ENCODE measurements around the gene CDC42BPA.

The CDC42BPA gene

DNA sequence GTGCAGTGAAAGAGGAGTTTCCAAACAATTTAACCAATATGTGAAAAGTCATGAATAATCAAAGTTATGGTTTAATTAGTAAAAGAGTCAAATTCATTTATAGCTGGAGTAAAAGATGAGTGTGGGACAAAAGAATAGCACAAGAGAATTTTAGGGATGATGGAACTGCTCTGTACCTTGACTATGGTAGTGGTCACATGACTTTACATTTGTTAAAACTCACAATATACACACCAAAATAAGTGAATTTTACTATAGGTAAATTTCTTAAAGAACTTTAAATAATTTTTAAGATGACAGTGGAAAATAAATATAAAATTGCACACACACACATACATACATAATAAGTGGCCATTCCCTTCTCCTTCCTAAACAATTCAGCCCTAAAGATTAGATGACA, 13.6 kb downstream of the CDC42BPA start:
- Histone ChIP-seq H3K27me3 (ENCODE audit: control insufficient read depth, insufficient read depth, low read length) (no peaks in the 10 kb centered on the region), H3K9me3 (ENCODE audit: control insufficient read depth, insufficient read depth, low read length) (no peaks in the 10 kb centered on the region), H3K4me3 (ENCODE audit: low read depth, low read length) (no peak overlapping the region), H3K27ac (ENCODE audit: low read depth, low read length) (no peak overlapping the region), H3K9ac (ENCODE audit: low read depth, low read length) (no peak overlapping the region), H3K4me1 (ENCODE audit: control insufficient read depth, insufficient read depth, low read length) (peaks cover 12% of the 10 kb centered on the region), H3K36me3 (ENCODE audit: control insufficient read depth, insufficient read depth, low read length) (no peaks in the 10 kb centered on the region)

DNA sequence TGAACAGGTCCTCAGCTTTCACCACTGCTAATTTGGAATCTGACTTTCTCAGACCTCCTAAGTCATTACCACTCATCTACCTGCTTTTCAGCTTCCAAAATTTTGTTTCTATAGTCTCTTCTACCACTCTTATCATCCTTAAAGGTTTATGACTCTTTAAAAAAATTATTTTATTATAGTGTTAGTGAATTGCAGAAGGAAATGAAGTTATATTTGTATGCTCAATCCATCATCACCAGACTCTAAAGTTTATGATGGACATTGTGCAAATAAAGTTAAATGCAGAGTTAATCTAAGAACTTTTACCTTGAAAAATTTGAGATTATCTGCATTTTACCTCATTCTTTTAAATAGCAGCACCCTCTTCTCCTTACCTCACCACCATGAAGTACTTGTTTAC, 14.6 kb downstream of the CDC42BPA start:
- peaks cover 18% of the 10 kb centered on the region for H3K4me1 ChIP-seq (ENCODE audit: control insufficient read depth, insufficient read depth, low read length)
- no peaks in the 10 kb centered on the region for H3K27me3 ChIP-seq (ENCODE audit: control insufficient read depth, insufficient read depth, low read length)
- H3K4me3 ChIP-seq (ENCODE audit: low read depth, low read length), result no peak overlapping the region
- no peak overlapping the region for H3K27ac ChIP-seq (ENCODE audit: low read depth, low read length)
- no peaks in the 10 kb centered on the region for H3K36me3 ChIP-seq (ENCODE audit: control insufficient read depth, insufficient read depth, low read length)
- no peak overlapping the region for H3K9ac ChIP-seq (ENCODE audit: low read depth, low read length)
- H3K9me3 ChIP-seq (ENCODE audit: control insufficient read depth, insufficient read depth, low read length), result no peaks in the 10 kb centered on the region

DNA sequence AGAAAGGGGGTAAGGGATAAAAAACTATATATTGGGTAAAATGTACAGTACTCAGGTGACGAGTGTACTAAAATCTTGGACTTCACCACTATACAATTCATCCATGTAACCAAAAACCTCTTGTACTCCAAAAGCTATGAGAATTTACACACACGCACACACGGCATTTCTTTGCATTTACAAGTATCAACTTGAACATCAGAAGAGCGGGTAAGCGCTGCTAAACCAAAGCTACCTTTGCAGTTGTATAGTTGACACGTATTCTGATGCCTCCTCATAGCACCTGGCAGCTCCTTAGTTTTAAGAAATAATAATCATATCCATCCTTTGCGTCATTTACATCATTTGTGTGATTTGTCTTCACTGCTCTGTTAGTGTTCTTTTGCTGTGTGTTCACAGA, 17.6 kb downstream of the CDC42BPA start:
- H3K9me3 ChIP-seq (ENCODE audit: control insufficient read depth, insufficient read depth, low read length), result no peaks in the 10 kb centered on the region
- H3K4me1 ChIP-seq (ENCODE audit: control insufficient read depth, insufficient read depth, low read length), result peaks cover 18% of the 10 kb centered on the region
- no peaks in the 10 kb centered on the region for H3K27me3 ChIP-seq (ENCODE audit: control insufficient read depth, insufficient read depth, low read length)
- H3K4me3 ChIP-seq (ENCODE audit: low read depth, low read length), result no peak overlapping the region
- H3K27ac ChIP-seq (ENCODE audit: low read depth, low read length), result no peak overlapping the region
- no peak overlapping the region for H3K9ac ChIP-seq (ENCODE audit: low read depth, low read length)
- no peaks in the 10 kb centered on the region for H3K36me3 ChIP-seq (ENCODE audit: control insufficient read depth, insufficient read depth, low read length)

DNA sequence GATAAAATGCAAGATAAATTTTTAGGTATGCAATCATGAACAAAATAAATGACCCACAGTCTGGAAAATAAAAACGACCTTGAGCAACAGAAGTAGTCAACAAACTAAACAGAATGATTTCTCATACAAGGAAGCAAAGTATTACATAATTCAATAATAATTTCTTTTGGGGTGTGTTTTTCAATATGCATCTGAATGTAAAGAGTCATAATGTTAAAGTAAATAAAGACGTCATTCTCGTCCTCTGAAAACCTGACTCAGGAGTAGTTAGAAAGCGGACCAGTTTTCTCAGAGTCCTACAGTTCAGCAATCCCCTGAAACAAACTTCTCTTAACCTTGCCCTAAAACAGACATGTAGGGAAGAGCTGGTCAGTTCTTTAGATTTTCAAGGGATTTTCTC, 18.6 kb downstream of the CDC42BPA start:
- Histone ChIP-seq H3K36me3 (ENCODE audit: control insufficient read depth, insufficient read depth, low read length) (no peaks in the 10 kb centered on the region), H3K4me3 (ENCODE audit: low read depth, low read length) (no peak overlapping the region), H3K27me3 (ENCODE audit: control insufficient read depth, insufficient read depth, low read length) (no peaks in the 10 kb centered on the region), H3K9me3 (ENCODE audit: control insufficient read depth, insufficient read depth, low read length) (no peaks in the 10 kb centered on the region), H3K27ac (ENCODE audit: low read depth, low read length) (no peak overlapping the region), H3K9ac (ENCODE audit: low read depth, low read length) (no peak overlapping the region), H3K4me1 (ENCODE audit: control insufficient read depth, insufficient read depth, low read length) (peaks cover 18% of the 10 kb centered on the region)

DNA sequence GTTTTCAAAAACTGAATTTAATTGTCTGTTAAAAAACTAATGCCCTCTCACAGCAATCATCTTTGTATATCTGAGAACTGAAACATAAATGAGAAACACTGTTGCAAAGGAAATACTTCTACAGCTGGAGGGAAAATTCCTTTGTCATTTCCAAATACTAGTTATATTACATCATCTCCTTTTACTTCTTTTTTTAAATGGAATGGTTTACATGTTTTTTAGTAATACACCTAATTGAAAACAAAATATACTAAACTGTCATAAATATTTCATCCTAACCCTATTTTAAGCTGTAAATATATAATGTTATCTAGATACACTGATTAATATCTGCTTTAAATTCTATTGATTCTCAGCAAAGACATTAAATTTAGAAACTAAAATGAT, 19.1 kb downstream of the CDC42BPA start:
- H3K9me3 ChIP-seq (ENCODE audit: control insufficient read depth, insufficient read depth, low read length), result no peaks in the 10 kb centered on the region
- no peak overlapping the region for H3K9ac ChIP-seq (ENCODE audit: low read depth, low read length)
- no peaks in the 10 kb centered on the region for H3K36me3 ChIP-seq (ENCODE audit: control insufficient read depth, insufficient read depth, low read length)
- peaks cover 18% of the 10 kb centered on the region for H3K4me1 ChIP-seq (ENCODE audit: control insufficient read depth, insufficient read depth, low read length)
- H3K27ac ChIP-seq (ENCODE audit: low read depth, low read length), result no peak overlapping the region
- H3K4me3 ChIP-seq (ENCODE audit: low read depth, low read length), result no peak overlapping the region
- no peaks in the 10 kb centered on the region for H3K27me3 ChIP-seq (ENCODE audit: control insufficient read depth, insufficient read depth, low read length)

DNA sequence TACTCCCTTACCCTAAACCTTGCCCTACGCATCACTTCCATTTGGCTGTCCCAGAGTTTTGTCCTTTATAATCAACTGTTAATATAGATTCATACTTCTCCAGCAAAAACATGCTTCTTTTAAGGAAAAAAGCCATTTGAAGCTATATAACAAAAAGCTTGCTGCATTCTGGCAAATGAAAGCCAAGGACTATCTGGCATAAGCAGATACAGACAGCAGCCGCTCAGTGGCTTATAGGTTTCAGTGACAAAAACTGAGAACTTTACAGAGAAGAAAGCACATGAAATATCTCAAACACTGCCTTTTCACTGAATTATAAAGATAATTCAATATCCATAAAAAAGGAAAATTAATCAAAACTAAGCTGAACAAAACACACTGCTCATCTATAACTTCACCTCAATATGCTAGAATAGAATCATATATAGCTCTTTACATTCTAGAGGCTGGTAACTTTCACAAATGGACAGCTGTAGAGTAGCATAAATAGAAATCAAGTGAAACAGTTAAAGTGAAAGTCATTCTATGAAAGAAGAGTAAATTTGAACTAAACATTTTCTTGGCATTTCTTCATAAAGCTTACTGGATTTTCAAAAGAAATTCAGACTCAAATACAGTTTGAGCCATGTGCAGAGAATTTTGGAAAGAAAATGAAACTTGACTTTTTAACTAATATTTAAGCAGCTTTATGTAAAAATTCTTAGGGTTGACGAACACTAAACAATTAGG, 19.6 kb downstream of the CDC42BPA start:
- H3K4me3 ChIP-seq (ENCODE audit: low read depth, low read length), result no peak overlapping the region
- no peak overlapping the region for H3K27ac ChIP-seq (ENCODE audit: low read depth, low read length)

DNA sequence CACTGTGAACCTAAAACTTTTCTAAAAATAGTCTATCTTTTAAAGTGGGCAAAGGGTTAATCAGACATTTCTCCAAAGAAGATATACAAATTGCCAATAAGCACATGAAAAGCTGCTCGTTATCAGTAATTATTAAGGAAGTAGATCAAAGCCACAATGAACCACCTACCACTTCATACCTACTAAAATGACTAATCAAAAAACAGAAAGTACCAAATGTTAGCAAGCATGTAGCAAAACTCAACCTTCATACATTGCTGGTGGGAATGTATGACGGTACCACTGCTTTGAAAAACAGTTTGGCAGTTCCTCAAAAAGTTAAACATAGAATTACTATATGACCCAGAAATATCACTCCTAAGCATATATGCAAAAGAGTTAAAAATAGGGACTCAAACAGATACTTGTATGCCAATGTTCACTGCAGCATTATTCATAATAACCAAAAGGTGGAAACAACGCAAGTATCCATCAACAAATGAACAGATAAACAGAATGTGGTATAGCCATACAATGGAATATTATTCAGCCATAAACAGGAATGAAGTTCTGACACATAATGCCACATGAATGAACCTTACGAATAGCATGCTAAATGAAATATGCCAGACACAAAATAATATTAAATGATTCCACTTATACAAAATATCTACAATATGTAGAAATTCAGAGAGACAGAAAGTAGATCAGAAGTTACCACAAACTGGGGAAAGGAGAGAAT, 21.1 kb downstream of the CDC42BPA start:
- Histone ChIP-seq H3K36me3 (ENCODE audit: control insufficient read depth, insufficient read depth, low read length) (no peaks in the 10 kb centered on the region), H3K9me3 (ENCODE audit: control insufficient read depth, insufficient read depth, low read length) (no peaks in the 10 kb centered on the region), H3K27me3 (ENCODE audit: control insufficient read depth, insufficient read depth, low read length) (no peaks in the 10 kb centered on the region), H3K4me1 (ENCODE audit: control insufficient read depth, insufficient read depth, low read length) (peaks cover 10% of the 10 kb centered on the region), H3K9ac (ENCODE audit: low read depth, low read length) (no peak overlapping the region), H3K27ac (ENCODE audit: low read depth, low read length) (no peak overlapping the region), H3K4me3 (ENCODE audit: low read depth, low read length) (no peak overlapping the region)

More for the DNA sequence above, 19.6 kb downstream of the CDC42BPA start:
- Histone ChIP-seq H3K4me1 (ENCODE audit: control insufficient read depth, insufficient read depth, low read length) (peaks cover 18% of the 10 kb centered on the region), H3K36me3 (ENCODE audit: control insufficient read depth, insufficient read depth, low read length) (no peaks in the 10 kb centered on the region), H3K9me3 (ENCODE audit: control insufficient read depth, insufficient read depth, low read length) (no peaks in the 10 kb centered on the region), H3K9ac (ENCODE audit: low read depth, low read length) (no peak overlapping the region), H3K27me3 (ENCODE audit: control insufficient read depth, insufficient read depth, low read length) (no peaks in the 10 kb centered on the region)

DNA sequence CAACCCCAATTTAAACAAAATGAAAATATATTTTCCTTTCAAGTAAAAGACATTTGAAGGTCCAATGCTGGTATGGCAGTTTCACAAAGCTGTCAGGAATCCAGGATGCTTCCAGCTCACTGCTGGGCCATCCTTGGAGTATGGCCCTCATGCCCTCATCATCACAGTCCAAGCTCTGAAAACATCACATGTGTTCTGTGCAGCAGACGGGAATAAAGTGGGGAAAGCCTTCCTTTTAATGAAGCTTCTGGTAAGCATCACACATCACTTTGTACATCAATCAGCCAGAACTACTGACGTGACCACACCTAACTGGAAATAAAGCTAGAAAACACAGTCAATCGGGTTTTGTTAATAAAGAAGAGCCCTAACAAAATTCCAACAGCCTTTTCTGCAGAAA, 22.7 kb downstream of the CDC42BPA start:
- Histone ChIP-seq H3K36me3 (ENCODE audit: control insufficient read depth, insufficient read depth, low read length) (no peaks in the 10 kb centered on the region), H3K9ac (ENCODE audit: low read depth, low read length) (no peak overlapping the region), H3K9me3 (ENCODE audit: control insufficient read depth, insufficient read depth, low read length) (no peaks in the 10 kb centered on the region), H3K4me3 (ENCODE audit: low read depth, low read length) (no peak overlapping the region), H3K27ac (ENCODE audit: low read depth, low read length) (no peak overlapping the region), H3K4me1 (ENCODE audit: control insufficient read depth, insufficient read depth, low read length) (peaks cover 10% of the 10 kb centered on the region), H3K27me3 (ENCODE audit: control insufficient read depth, insufficient read depth, low read length) (no peaks in the 10 kb centered on the region)

DNA sequence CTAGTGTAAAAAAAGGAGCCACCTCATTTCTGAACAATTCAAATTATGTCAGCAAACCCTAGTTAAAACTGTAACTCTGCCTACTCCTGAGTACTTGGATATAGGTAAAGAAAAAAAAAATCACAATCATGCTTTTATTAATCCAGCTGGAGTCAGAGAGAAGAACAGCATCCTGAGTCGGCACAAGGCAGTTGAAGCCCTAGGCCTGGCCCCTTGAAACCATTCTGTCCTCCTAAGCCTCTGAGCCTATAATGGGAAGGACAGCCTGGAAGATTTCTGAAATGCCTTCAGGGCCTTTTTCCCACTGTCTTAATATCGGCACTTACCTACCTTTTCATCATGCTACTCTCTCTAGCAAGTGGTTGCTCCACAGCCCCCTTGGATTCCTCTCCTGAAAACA, 32.5 kb downstream of the CDC42BPA start:
- H3K27me3 ChIP-seq (ENCODE audit: control insufficient read depth, insufficient read depth, low read length), result no peaks in the 10 kb centered on the region
- no peak overlapping the region for H3K27ac ChIP-seq (ENCODE audit: low read depth, low read length)
- H3K4me3 ChIP-seq (ENCODE audit: low read depth, low read length), result no peak overlapping the region
- peaks cover 35% of the 10 kb centered on the region for H3K9me3 ChIP-seq (ENCODE audit: control insufficient read depth, insufficient read depth, low read length)
- no peaks in the 10 kb centered on the region for H3K4me1 ChIP-seq (ENCODE audit: control insufficient read depth, insufficient read depth, low read length)
- H3K36me3 ChIP-seq (ENCODE audit: control insufficient read depth, insufficient read depth, low read length), result peaks cover 10% of the 10 kb centered on the region; the same call in 1 of the 2 replicates
- H3K9ac ChIP-seq (ENCODE audit: low read depth, low read length), result no peak overlapping the region

DNA sequence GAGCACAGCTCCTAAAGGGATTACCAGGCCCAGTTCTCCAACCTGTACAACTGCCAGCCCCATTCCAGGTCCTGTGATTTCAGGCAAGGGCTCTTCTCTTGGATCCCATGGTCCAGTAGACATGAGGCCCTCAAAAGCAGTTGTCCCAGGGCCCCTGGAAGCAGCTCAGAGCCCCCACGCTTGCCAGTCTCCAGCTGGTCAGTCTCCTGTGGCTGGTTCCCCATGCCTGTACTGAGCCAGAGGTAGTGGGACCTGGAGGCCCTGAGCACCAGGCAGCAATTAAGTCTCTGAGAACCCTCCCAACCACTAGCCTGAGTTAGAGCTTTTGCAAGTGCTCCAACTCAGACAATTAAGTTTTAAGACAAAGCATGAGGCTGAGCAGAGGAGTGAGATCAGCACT, 36.9 kb downstream of the CDC42BPA start:
- H3K9me3 ChIP-seq (ENCODE audit: control insufficient read depth, insufficient read depth, low read length), result peaks cover 23% of the 10 kb centered on the region
- no peaks in the 10 kb centered on the region for H3K27me3 ChIP-seq (ENCODE audit: control insufficient read depth, insufficient read depth, low read length)
- H3K4me1 ChIP-seq (ENCODE audit: control insufficient read depth, insufficient read depth, low read length), result 0 out of 2 replicates have a peak, but pooled peaks cover 3% of the 10 kb centered on the region
- peaks cover 7% of the 10 kb centered on the region; the same call in 1 of the 2 replicates for H3K36me3 ChIP-seq (ENCODE audit: control insufficient read depth, insufficient read depth, low read length)
- H3K9ac ChIP-seq (ENCODE audit: low read depth, low read length), result no peak overlapping the region
- no peak overlapping the region for H3K4me3 ChIP-seq (ENCODE audit: low read depth, low read length)
- H3K27ac ChIP-seq (ENCODE audit: low read depth, low read length), result no peak overlapping the region

DNA sequence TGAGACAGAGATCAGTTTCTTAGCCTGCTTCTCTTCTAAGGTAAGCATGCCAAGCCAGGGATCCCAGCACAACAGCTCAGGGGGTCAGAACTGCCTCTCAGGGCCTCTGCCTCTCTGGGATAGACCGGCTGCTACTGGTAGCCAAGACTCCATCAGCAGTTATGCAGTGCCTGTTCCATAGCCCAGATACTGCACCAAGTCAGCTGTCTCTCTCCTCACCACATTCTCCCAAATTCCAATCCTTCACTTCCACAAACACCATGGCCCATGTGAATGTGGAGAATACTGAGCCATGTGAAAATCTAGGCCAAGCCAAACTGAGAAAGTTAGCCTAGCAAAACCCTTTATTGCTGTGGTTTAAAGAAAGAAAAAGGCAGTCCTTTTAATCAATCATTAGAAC, 37.5 kb downstream of the CDC42BPA start:
- H3K9me3 ChIP-seq (ENCODE audit: control insufficient read depth, insufficient read depth, low read length), result peaks cover 17% of the 10 kb centered on the region
- H3K27me3 ChIP-seq (ENCODE audit: control insufficient read depth, insufficient read depth, low read length), result no peaks in the 10 kb centered on the region
- H3K27ac ChIP-seq (ENCODE audit: low read depth, low read length), result no peak overlapping the region
- peaks cover 7% of the 10 kb centered on the region; the same call in 1 of the 2 replicates for H3K36me3 ChIP-seq (ENCODE audit: control insufficient read depth, insufficient read depth, low read length)
- 0 out of 2 replicates have a peak, but pooled peaks cover 3% of the 10 kb centered on the region for H3K4me1 ChIP-seq (ENCODE audit: control insufficient read depth, insufficient read depth, low read length)
- no peak overlapping the region for H3K4me3 ChIP-seq (ENCODE audit: low read depth, low read length)
- H3K9ac ChIP-seq (ENCODE audit: low read depth, low read length), result no peak overlapping the region

Data from HUES48 (cell line).